Gastrocnemius medialis (tissue), 4 donors: ENCODE results near the gene GPSM3.

Experiments used
- CTCF ChIP-seq, 5 experiments: fragments of 450-650 bp in 3 of 5; fragments of 200-600 bp in 2 of 5; sonication (generic) in 2 of 5; IDR thresholded peaks in 4 of 5; conservative IDR thresholded peaks in 1 of 5; 1 replicate in 4 of 5; 2 replicates in 1 of 5; pipeline ENCODE4 v1.5.1; 2016 to 2019; ENCODE audit warnings: antibody characterized with exemption in 5 of 5, mild to moderate bottlenecking in 3 of 5, moderate library complexity in 3 of 5
- POLR2A ChIP-seq, 2 donors: fragments of 450-650 bp; IDR thresholded peaks; one replicate each; pipeline ENCODE4 v1.6.1; 2017; ENCODE audit warnings: antibody characterized with exemption in 2 of 2, mild to moderate bottlenecking in 2 of 2, moderate library complexity in 2 of 2

GRCh38 chr6:32173051-32173727 is 19.3 kb downstream of the GPSM3 start:
- no peak for TF ChIP-seq CTCF (IDR thresholded peaks at IDR 0.05 in 4 of 5, conservative IDR thresholded peaks at IDR 0.05 in 1 of 5)
- no peak for TF ChIP-seq POLR2A (IDR thresholded peaks at IDR 0.05)
